ENCODE measurements around the gene COMMD6.

COMMD6 gene

DNA sequence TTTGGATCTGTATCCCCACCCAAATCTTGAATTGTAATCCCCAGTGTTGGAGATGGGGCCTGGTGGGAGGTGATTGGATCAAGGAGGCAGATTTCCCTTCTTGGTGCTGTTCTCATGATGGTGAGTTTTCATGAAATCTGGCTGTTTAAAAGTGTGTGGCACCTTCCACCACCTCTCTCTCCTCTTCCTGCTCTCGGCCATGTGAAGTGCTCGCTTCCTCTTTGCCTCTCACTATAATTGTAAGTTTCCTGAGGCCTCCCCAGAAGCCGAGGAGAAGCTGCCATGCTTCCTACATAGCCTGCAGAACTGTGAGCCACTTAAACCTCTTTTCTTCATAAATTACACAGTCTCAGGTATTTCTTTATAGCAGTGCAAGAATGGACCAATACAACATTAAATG lies 15.7 kb downstream of the COMMD6 start:
- no peak for DNase-seq

DNA sequence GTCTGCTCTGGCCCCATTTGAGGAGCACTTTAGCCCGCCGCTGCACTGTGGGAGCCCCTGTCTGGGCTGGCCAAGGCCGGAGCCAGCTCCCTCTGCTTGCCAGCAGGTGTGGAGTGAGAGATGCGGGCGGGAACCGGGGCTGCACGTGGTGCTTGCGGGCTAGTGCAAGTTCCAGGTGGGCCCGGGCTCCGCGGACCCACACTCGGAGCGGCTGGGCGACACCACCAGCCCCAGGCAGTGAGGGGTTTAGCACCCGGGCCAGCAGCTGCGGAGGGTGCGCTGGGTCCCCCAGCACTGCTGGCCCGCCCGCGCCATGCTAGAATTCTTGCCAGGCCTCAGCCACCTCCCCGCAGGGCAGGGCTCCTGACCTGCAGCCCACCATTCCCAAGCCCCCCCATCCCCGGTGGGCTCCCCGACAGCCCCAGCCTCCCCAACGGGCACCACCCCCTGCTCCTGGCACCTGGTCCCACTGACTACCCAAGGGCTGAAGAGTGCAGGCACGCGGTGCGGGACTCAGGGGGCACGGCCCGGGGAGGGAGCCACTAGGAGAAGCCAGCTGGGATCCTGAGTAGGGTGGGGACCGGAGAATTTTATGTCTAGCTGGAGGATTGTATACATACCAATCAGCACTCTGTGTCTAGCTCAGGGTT lies 19.1 kb downstream of the COMMD6 start:
- DNase-seq: no peak

DNA sequence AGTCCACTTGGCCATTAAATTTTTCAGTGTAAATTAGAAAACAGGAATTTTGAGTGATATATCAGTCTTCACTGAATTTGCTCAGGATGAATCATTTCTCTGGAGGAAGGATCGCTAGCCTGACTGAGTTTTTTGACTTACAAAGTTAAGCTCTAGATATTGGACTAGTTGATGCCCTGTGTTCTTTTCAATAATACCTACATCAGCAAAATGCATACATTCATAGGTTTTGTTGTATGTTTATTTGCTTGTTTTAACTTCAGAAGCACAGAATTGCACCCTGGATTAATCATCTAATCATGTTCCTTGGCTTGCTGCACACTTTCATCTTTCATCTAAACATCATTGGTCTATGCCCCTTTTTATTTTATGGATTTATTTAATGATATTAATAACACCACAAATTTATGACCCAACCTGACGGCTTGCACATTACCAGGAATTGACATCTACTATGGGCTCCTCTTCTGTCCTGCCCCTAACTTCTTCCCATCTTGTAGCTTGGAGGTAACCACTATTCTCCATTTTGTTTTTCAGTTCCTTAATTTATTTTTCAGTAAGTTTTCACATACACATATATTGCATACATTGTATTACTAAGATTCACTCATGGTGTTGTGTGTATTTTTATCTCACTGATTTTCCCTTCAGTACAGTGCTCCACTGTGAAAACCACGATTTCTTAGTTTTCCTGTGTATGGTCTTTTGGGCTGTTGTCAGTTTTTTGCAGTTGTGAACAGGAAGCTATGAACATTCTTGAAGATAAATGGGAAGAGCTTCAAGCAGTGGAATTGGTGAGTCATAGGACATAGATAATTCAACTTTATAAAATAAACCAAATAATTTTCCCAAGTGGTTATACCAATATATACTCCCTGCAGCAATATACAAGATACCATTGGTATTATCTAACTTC lies 23.3 kb downstream of the COMMD6 start:
- peak; percentile 65 for DNase-seq

DNA sequence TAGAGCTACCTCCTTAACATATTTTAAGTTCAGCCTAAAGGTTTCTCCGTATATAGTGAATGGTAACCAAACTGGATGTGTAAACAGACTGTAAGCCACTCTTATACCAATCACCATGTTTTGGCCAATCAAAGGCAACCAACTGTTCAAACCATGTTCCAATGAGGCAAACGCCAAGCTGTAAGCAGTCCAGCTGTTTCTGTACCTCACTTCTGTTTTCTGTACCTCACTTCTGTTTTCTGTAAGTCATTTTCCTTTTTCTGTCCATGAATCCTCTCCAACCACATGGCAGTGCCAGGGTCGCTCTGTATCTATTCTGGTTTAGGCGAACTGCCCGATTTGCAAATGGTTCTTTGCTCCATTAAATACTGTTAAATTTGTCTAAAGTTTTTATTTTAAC lies 24.4 kb downstream of the COMMD6 start:
- DNase-seq: no peak

DNA sequence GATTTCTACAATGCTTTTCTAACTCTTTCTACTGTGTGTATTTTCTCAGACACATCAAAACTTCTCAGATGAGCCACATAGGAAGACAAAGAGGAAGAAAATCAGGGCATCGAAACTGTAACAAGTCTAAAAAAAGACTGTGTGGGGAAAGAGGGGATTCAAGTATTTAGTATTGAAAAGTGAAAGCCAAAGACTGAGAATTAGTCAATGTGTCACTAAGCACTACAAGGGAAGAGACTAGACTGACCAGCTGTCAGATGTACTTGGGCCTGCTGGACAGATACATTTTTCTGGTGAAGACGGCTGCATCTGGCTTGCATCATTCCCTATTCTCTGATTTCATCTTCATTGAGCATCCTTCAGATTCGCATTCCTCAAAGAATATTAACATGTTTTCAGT lies 25.4 kb downstream of the COMMD6 start:
- DNase-seq: no peak

DNA sequence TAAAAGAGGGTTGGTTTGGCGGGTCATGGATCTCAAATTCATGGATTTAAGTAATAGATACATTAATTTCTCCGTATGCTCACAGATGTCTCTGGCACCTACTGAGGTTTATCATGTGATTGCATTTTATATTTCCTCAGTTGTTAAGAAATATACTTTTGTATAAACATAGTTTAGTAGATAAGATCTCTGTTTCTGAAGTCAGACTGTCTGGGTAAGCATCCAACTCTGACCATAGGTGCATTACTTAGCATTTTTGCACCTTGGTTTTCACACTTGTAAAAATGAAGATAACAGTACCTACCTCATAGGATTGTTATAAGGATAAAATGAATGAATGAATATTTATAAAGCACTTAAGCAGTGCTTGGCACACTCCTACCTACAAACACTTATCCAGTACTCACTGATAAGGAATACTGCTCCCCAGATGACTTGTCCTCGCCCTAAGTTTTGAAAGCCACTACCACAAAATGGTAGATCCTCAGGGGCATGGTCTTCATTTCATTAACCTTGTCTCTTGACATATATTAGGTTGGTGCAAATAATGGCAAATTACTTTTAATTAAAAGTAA lies 26.5 kb downstream of the COMMD6 start:
- DNase-seq: no peak

DNA sequence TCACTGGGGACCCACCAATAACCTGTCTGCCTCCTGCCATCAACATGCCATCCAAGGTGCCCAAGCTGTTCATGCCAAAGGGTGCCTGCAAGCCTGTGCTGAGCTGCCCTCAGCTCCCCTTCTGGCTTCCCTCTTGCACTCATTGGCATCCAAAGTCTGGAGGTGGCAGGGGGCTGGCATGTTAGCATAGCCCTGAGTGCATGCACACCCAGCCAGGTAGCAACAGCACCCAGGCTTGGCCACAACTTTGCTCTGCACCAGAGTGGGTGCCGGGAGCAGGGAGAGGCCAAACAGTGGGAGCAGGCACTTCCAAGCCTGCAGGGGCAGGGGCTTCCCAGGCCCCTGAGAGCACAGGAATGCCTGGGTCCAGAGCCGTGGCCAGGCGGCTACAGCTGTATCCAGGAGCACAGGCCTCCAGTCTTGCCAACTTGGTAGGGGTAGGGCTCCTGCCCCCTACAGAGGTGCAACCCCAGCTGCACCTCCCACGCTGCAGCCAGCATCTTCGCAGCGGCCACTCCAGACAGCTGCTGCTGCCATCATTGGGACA lies 29.6 kb downstream of the COMMD6 start:
- no peak for DNase-seq

DNA sequence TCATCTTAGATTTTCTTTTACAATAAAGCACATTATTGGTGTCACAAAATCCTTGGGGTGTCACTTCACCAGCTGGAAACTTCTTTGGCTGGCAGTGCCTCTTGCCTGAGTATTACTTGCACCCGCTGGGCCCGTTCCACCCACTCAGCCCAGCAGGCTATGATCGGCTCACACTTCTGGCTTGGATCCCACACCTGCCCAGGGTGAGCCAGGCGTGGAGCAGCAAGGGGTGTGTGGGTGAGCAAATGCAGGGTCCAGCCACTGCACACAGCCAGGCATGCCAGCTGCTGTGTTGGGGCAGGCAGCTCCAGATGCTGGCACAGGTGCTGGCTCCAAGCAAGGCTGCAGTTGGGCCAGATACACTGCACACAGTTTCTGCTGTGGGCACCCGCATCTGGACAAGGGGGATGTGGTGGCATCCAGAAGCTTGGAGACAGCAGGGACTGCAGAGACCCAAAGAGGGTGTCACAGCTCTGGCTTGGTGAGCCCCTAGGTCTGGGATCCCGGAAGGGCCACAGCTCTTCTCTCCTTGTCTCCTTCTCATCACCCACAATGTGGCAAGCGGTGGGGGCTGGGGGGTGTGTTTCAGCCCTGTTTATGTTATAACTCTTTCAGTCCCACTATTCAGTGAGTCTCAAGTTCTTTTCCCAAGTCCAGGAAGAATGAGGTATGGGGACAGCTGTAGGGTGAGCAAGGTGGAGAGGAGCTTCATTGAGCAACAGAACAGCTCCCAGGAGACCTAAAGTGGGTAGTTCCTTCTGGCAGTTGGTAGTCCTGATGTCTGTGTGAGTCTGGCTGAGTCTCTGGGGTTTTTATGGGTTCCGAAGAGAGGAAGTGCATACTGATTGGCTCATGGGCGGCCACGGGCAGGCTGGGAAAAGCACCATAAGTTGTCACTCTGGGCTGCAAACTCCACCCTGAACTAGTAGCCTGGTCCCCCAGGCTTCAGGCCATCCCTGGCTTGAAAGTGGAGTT lies 30.3 kb downstream of the COMMD6 start:
- DNase-seq: no peak

DNA sequence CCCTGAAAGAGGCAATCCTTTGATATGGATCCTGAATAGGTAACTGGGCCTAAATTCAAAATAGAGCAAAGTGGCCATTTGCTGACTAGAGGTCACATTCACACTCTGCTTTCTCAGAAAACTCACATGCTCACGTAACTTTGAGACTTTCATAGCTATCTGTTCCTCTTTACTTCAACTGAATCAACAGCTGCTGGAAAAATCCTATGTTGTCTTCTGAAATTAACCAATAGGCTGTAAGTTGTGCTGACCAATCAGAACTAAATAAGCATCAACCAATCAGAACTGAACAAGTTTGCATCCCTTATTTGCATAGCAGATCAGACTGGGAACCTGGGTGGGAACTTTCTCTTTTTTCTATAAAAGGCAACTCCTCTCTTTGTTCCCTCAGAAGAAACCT lies 31.6 kb downstream of the COMMD6 start:
- no peak for DNase-seq

DNA sequence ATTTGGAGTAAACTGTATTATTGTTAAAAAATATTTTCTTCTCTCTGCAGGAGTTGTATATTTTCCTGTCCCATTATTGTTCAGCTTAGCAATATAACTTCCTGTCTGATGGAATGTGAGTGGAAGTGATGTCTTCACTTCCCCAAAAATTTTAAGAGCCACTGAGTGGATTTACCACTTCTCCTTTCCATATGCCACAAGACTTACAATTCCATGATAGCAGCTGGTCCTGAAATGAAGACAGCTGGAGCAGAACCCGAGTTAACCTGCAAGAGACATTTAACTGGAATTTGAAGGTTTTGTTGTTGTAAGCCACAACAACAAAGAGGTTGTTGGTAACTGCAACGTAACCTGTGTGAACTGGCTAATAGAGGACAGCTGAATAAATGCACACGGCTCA lies 32.3 kb downstream of the COMMD6 start:
- DNase-seq: no peak

DNA sequence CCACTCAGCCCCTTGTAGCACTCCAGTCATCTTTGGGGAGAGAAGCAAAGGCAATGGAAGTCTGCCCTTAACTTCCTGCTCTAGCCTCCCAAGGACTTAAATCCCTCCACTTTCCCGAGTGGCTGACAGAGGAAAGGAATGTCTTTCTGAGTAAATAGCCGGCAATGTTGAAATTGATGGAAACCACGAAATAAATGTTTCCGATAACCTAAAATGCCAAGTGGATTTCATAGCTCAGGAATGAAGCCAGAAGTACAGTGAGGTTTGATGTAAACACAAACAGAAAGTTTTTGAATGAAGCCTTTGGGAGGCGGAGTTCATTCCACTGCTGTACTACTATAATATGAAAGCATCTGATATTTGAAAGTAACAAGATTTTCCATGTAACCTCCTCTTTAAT lies 41.7 kb downstream of the COMMD6 start:
- peak; percentile 78 for DNase-seq

DNA sequence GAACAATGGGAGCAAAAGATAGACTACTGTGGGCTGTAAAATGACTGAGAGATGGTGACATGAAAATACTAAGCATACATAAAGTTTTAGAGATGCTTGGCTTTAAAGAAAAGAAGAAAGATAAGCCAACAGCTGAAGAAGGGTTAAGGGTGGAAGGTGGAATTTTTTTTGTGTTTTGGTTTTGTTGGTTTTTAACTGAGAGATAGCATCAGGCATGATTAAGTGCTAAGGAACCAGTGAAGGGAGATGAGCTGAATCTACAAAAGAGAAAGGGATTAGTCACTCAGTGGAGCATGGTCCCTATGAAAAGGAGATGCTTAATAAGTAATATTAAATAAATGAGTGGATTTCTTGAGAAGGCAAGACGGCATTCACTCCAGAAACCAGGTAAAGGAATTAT lies 43.1 kb downstream of the COMMD6 start:
- no peak for DNase-seq

DNA sequence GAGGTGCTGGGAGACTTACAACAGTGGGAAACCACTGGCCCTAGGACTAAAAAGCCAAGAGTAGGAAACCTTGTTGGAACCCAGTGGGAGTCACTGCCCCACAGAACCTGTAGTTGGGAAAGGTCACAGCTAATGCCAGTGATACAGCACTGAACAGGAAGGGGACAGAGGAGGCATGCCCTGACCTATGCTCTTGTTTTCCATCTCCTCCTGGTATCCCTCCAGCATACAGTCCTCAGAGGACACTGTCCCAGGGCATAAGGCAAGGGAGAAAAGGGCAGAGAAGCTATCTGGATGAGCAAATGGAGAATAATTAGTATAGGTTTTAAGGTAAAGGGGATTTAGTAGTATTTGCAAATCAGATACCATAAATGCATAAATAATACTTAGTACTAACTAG lies 44.5 kb downstream of the COMMD6 start:
- DNase-seq: no peak

DNA sequence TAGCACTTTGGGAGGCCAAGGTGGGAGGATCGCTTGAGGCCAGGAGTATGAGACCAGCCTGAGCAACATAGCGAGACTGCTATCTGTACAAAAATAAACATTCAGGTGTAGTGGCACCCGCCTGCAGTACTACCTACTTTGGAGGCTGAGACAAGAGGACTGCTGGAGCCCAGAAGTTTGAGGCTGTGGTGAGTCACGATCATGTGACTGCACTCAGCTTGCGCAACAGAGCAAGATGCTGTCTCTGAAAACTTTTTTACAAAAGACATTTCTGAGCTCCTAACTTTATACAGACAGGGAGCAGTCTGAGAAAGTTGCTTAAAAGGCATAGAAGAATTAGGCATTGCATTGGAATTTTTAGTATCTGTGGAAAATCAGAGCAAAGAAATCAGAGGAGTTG lies 45.3 kb downstream of the COMMD6 start:
- peak; percentile 54 for DNase-seq

DNA sequence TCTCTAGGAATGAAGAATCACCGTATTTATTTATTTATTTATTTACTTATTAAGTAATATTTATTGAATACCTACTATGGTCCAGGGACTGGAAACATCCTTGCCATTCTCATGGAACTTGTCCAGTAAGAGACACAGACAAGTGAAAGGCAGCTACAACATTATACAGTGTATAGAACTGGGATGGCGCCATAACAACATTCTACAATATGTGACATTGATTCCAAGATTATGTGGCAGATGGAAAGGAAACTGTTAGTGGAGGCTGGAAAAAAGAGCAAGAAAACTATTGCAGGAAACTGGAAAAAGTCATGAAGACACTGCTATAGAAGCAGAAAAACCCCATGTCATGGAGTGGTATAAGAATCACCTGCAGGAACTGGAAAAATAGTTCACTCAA lies 46.3 kb downstream of the COMMD6 start:
- DNase-seq: no peak

DNA sequence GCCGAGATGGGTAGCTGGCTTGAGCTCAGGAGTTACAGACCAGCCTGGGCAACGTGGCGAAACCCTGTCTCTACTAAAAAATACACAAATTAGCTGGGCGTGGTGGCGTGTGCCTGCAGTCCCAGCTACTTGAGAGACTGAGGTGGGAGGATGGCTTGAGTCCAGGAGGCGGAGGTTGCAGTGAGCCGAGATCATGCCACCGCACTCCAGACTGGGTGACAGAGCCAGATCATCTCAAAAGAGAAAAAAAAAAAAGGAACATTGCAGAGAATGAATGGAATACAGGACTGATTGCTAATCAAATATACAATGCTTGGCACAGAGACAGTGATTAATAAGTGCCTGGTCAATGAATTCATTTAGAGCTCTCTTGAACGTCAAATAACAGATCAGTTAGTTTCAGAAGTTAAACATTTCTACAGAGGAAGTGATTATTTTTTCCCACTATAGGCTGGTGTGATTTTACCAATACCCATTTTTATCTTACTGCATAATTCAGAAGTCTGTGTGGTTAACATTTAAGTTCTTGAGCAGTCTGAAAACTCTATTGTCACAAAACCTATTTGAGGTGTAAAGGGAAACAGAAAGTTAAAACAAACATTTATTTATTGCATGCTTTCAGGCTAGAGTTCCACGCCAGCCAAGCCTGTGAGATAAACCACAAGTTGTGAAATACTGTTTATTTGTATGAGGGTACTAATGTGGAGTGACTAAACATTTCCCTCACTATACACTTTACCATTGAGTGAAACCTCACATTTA lies 48.0 kb downstream of the COMMD6 start:
- no peak for DNase-seq

DNA sequence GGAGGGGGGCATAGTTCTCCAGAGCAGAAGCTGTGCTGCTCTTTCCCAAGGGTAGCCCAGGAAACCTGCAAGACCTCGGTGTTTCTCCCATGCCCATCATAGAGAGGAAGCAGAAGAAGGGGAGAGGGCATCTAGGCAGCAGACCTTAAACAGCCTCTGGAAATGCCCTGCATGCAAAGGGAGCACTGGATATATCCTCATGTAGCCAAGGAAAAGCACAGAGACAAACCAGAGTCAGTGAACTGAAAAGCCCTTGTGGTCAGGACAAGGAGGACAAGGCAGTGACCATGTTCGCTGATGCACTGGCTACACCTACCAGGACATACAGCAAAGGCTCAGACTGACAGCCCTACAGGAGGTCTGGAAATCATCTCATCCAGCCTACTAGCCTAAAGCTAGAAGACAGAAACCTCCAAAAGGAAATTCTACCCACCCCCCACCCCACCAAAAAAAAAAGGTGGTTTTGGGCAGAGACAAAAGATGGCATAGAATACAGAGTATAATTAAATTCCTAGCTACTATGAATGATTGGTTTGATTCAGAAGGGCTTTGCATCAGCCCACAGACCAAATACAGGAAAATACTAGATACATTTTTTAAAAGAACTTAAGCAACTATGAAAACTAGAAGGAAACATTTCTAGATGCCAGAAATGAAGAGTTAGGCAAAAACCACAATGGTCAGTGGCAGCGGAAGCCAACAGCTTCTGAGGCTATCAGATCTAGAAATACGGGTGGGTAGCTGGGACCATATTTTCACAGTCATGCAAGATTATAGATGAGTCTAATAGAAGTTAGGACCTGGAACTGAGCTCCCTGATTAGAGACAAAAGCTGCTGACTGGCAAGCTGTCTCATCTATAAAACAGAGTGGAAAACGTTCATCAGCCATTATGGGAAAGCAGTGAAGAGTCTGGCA lies 51.2 kb downstream of the COMMD6 start:
- DNase-seq: no peak

DNA sequence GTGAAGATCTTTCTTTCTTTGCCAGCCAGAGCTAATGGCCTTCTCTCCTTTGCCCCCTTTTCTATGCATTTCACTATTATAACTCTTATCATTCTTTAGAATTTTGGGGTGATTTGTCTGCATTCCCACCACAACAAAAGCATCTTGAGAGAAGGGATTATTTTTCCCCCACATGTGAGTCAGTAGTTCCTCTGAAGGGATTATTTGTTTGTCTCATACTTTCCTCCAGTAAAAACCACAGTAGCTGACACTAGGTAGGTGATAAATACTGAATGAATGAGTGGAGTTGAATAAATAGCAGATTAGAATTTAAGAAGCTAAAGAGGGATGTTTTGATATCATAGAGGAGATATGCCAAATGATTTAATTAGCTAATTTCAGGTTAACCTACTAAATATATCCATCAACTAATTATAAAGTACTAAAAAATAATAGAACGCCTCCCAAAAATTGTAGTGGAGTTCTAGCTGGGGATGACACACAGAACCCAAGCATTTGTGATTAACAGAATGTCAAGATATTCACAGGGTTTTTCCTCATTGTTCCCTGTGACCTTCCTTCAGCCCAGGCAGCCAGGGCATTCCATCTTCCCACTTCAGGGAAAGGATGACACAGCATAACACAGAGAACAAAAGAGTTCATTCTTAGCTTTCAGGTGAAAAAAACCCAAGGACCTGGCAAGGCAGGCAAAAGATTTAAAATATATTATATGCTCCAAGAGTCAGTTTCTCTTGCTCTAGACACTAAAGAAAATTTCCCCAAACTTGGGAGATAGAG lies 52.2 kb downstream of the COMMD6 start:
- peak; percentile 70 for DNase-seq

DNA sequence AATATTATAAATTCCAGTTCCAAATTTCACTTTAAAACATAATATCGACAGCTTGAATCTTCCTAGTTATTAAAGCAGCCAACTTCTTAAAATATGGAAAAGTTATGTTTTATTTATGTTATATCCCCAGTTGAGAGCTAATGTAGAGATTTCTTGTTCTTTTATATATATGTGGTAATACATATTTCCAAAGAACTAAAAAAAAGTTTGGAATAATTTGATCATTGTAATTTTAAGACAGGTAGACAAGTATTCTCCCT lies 54.9 kb downstream of the COMMD6 start:
- no peak for DNase-seq

Data from fibroblast of skin of back (primary cell).